SK-N-SH treated with all-trans-retinoic acid at 6 μM for 48 hours (cell line): Measurements from ENCODE around the gene PTPRJ.

Experiments used
- CREB5 ChIP-seq: fragments of 250-450 bp; sonication (Bioruptor Pico); IDR thresholded peaks from 2 replicates; pipeline ENCODE4 v1.5.1; 2020; ENCODE audit warnings: low read depth, mild to moderate bottlenecking, moderate library complexity
- RARB ChIP-seq: fragments of 250-450 bp; sonication (Bioruptor Pico); IDR thresholded peaks from 2 replicates; pipeline ENCODE4 v1.8.0; 2021; ENCODE audit warnings: mild to moderate bottlenecking, moderate library complexity
- ZNF565 ChIP-seq: fragments of 450-650 bp; formaldehyde crosslinking; conservative IDR thresholded peaks from 2 replicates; pipeline ENCODE4 v1.5.0; 2020; ENCODE audit warnings: low read depth, mild to moderate bottlenecking, moderate library complexity
- ZNF70 ChIP-seq: fragments of 450-650 bp; formaldehyde crosslinking; IDR thresholded peaks from 2 replicates; pipeline ENCODE4 v1.5.0; 2020; ENCODE audit warnings: mild to moderate bottlenecking, moderate library complexity
- TF ChIP-seq, protein P1 (sequence below): fragments of 250-450 bp; sonication (Bioruptor Pico); IDR thresholded peaks from 2 replicates; pipeline ENCODE4 v1.5.1; 2021; ENCODE audit warnings: mild to moderate bottlenecking, moderate library complexity

DNA sequence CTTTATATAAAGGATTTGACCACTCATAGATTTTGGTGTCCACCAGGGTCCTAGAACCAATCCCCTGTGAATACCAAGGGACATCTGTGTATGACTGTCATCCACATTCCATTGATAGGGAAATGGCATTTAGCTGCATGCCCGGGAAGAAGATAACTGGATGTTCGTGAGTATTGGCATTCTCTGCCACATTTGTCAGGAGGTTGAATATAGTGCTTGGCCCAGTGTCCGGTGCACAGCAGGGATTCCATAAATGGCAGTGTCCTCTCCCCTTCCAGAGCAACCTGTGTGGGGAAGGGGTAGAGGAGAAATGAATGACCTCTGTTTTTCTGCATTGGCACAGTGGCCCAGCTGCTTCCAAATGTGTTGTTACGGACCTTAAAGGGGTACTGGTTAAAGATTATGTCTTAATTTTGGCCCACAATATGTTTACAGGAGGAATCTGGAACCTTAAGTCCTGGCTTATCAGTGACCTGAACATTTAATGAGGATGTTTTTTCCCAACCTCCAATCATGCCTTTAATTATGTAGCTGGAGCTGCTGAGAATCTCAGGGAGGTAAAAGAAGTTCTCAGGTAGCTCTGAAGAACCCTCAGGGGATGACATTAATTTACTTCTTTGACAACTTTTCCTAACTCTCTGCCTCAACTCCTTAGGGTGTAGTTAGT is 202.6 kb downstream of the PTPRJ start:
- no peak for TF ChIP-seq RARB (CRISPR knock-in tag)
- TF ChIP-seq CREB5 (CRISPR knock-in tag): no peak
- TF ChIP-seq ZNF70 (CRISPR knock-in tag): no peak
- TF ChIP-seq, protein P1, sequence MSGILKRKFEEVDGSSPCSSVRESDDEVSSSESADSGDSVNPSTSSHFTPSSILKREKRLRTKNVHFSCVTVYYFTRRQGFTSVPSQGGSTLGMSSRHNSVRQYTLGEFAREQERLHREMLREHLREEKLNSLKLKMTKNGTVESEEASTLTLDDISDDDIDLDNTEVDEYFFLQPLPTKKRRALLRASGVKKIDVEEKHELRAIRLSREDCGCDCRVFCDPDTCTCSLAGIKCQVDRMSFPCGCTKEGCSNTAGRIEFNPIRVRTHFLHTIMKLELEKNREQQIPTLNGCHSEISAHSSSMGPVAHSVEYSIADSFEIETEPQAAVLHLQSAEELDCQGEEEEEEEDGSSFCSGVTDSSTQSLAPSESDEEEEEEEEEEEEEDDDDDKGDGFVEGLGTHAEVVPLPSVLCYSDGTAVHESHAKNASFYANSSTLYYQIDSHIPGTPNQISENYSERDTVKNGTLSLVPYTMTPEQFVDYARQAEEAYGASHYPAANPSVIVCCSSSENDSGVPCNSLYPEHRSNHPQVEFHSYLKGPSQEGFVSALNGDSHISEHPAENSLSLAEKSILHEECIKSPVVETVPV (CRISPR knock-in tag): no peak
- TF ChIP-seq ZNF565 (CRISPR knock-in tag): no peak
